ENCODE data around the gene SDF4. TPM values are rescaled to one million over a fixed set of nuclear protein-coding genes. Genes with fewer than 3 reads are reported as not detected.

SDF4 gene
- total and polyA plus RNA-seq, 2 experiments from 2014 or later, result 45.0 to 62.6 TPM

DNA sequence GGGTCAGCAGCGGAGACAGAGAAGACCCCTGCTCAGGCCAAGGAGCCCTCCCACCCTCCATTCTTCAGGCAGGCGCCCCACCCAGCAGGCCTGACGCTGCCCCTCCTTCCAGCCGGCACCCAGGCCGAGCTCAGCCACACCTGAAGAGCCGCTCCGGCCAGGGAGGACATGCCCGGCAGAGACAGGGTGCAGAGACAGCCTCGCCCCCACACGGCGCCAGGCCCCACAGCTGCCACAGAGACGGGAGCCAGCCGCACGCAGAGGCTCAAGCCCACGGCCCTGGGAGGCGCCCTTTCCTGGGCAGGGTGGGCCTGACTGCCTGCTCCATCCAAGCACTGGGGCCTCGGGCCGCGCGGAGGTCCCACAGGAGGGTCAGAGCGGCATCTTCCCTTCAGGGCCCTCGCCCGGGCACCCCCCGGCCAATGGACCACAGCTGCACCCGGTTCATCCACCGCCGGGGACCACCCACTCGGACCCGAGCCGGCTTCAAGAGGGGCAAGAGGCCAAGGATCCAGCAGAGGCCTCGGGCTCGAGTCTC lies 52.9 kb downstream of the SDF4 start:
- no peak overlapping the region for H3K27ac Mint-ChIP-seq
- TF ChIP-seq STAT1 (IDR thresholded peaks at IDR 0.05; ENCODE audit: unreplicated experiment), result no peak
- TF ChIP-seq, protein P1, sequence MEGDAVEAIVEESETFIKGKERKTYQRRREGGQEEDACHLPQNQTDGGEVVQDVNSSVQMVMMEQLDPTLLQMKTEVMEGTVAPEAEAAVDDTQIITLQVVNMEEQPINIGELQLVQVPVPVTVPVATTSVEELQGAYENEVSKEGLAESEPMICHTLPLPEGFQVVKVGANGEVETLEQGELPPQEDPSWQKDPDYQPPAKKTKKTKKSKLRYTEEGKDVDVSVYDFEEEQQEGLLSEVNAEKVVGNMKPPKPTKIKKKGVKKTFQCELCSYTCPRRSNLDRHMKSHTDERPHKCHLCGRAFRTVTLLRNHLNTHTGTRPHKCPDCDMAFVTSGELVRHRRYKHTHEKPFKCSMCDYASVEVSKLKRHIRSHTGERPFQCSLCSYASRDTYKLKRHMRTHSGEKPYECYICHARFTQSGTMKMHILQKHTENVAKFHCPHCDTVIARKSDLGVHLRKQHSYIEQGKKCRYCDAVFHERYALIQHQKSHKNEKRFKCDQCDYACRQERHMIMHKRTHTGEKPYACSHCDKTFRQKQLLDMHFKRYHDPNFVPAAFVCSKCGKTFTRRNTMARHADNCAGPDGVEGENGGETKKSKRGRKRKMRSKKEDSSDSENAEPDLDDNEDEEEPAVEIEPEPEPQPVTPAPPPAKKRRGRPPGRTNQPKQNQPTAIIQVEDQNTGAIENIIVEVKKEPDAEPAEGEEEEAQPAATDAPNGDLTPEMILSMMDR (conservative IDR thresholded peaks at IDR 0.05; ENCODE audit: low read depth in 2 of 2), result no peak
- TF ChIP-seq, protein P2, sequence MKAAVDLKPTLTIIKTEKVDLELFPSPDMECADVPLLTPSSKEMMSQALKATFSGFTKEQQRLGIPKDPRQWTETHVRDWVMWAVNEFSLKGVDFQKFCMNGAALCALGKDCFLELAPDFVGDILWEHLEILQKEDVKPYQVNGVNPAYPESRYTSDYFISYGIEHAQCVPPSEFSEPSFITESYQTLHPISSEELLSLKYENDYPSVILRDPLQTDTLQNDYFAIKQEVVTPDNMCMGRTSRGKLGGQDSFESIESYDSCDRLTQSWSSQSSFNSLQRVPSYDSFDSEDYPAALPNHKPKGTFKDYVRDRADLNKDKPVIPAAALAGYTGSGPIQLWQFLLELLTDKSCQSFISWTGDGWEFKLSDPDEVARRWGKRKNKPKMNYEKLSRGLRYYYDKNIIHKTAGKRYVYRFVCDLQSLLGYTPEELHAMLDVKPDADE (IDR thresholded peaks at IDR 0.05), result no peak
- no peak for TF ChIP-seq ZNF114 (CRISPR knock-in tag; IDR thresholded peaks at IDR 0.05)
- Histone ChIP-seq H3K27ac (ENCODE audit: low read depth) (no peak overlapping the region), H3K36me3 (ENCODE audit: insufficient read depth) (no peaks in the 10 kb centered on the region), H3F3A (replicated peaks; ENCODE audit: low read depth) (no peaks in the 10 kb centered on the region), H4K20me1 (replicated peaks; ENCODE audit: insufficient read depth) (no peaks in the 10 kb centered on the region), H3K27me3 (ENCODE audit: insufficient read depth) (no peaks in the 10 kb centered on the region), H3K79me2 (replicated peaks; ENCODE audit: insufficient read depth) (no peaks in the 10 kb centered on the region), H3K4me1 (ENCODE audit: insufficient read depth) (peaks cover 8% of the 10 kb centered on the region; the same call in 1 of the 2 replicates), H3K9me2 (ENCODE audit: insufficient read depth) (no peaks in the 10 kb centered on the region), H3K4me2 (no peak overlapping the region), H3K4me3 (no peak overlapping the region), H2AFZ (no peak overlapping the region)
- H3K36me3 Mint-ChIP-seq (ENCODE audit: low read depth), result no peaks in the 10 kb centered on the region
- no peaks in the 10 kb centered on the region; the same call in 2 of the 3 replicates for H3K9me3 Mint-ChIP-seq
- ATAC-seq, result no peak
- H3K4me3 Mint-ChIP-seq, result no peak overlapping the region
- peaks cover 20% of the 10 kb centered on the region for H3K4me1 Mint-ChIP-seq
- DNase-seq (ENCODE audit: low spot score), result no peak
- H3K27me3 Mint-ChIP-seq (ENCODE audit: insufficient read depth, low read depth, poor library complexity), result peaks cover 11% of the 10 kb centered on the region

DNA sequence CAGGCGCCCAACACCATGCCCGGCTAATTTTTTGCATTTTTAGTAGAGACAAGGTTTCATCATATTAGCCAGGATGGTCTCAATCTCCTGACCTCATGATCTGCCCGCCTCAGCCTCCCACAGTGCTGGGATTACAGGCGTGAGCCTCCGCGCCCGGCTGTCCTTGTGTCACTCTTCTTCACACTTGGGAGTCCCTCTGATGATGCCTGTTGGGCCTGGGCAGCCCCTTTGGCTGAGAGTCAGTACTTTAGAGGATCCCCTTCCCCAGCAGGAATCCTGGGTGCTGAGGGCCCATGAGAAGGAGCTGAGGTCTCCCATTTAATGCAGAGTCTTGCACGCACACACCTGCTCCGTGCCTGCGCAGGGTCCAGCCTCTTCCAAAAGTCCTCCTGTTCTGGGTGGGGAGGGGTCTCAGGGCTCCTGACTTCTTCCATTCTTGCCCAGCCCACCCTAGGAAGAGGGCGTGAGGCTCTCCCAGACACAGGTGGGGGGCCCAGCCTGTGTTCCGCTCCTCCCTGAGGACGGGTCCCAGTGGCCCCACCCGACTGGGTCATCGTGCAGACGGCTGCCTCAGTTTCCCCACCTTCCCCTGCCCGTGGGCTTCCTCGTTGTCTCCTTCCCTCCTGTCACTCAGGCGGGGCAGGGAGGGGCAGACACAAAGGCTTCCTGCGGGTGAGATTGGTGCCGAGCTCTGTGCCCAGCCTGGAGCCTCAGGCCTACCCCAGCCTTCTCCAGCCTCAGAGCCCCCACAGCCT lies 54.2 kb downstream of the SDF4 start:
- Mint-ChIP-seq H3K4me3 (no peak overlapping the region), H3K27ac (no peak overlapping the region), H3K4me1 (peaks cover 22% of the 10 kb centered on the region), H3K9me3 (no peaks in the 10 kb centered on the region; the same call in 2 of the 3 replicates), H3K36me3 (ENCODE audit: low read depth) (no peaks in the 10 kb centered on the region), H3K27me3 (ENCODE audit: insufficient read depth, low read depth, poor library complexity) (peaks cover 10% of the 10 kb centered on the region)
- Histone ChIP-seq H3K9me2 (ENCODE audit: insufficient read depth) (no peaks in the 10 kb centered on the region), H3K4me3 (no peak overlapping the region), H3K27me3 (ENCODE audit: insufficient read depth) (no peaks in the 10 kb centered on the region), H3K4me1 (ENCODE audit: insufficient read depth) (peaks cover 13% of the 10 kb centered on the region; the same call in 1 of the 2 replicates), H2AFZ (no peak overlapping the region), H3F3A (replicated peaks; ENCODE audit: low read depth) (no peaks in the 10 kb centered on the region), H3K27ac (ENCODE audit: low read depth) (no peak overlapping the region), H3K36me3 (ENCODE audit: insufficient read depth) (no peaks in the 10 kb centered on the region), H4K20me1 (replicated peaks; ENCODE audit: insufficient read depth) (no peaks in the 10 kb centered on the region), H3K4me2 (no peak overlapping the region), H3K79me2 (replicated peaks; ENCODE audit: insufficient read depth) (no peaks in the 10 kb centered on the region)
- no peak for DNase-seq (ENCODE audit: low spot score)
- no peak for ATAC-seq
- no peak for TF ChIP-seq EZH2 (IDR thresholded peaks at IDR 0.05; ENCODE audit: low read depth, unreplicated experiment)
- no peak for TF ChIP-seq CREB1 (CRISPR knock-in tag; IDR thresholded peaks at IDR 0.05; ENCODE audit: low read depth)
- no peak for TF ChIP-seq STAT1 (IDR thresholded peaks at IDR 0.05; ENCODE audit: unreplicated experiment)
- no peak for TF ChIP-seq POLR2AphosphoS5 (IDR thresholded peaks at IDR 0.05; ENCODE audit: low read depth)
- TF ChIP-seq, protein P2 (IDR thresholded peaks at IDR 0.05), result no peak
- TF ChIP-seq JUNB (IDR thresholded peaks at IDR 0.05; ENCODE audit: unreplicated experiment), result no peak
- TF ChIP-seq, protein P1 (conservative IDR thresholded peaks at IDR 0.05; ENCODE audit: low read depth in 2 of 2), result no peak
- TF ChIP-seq, protein P3, sequence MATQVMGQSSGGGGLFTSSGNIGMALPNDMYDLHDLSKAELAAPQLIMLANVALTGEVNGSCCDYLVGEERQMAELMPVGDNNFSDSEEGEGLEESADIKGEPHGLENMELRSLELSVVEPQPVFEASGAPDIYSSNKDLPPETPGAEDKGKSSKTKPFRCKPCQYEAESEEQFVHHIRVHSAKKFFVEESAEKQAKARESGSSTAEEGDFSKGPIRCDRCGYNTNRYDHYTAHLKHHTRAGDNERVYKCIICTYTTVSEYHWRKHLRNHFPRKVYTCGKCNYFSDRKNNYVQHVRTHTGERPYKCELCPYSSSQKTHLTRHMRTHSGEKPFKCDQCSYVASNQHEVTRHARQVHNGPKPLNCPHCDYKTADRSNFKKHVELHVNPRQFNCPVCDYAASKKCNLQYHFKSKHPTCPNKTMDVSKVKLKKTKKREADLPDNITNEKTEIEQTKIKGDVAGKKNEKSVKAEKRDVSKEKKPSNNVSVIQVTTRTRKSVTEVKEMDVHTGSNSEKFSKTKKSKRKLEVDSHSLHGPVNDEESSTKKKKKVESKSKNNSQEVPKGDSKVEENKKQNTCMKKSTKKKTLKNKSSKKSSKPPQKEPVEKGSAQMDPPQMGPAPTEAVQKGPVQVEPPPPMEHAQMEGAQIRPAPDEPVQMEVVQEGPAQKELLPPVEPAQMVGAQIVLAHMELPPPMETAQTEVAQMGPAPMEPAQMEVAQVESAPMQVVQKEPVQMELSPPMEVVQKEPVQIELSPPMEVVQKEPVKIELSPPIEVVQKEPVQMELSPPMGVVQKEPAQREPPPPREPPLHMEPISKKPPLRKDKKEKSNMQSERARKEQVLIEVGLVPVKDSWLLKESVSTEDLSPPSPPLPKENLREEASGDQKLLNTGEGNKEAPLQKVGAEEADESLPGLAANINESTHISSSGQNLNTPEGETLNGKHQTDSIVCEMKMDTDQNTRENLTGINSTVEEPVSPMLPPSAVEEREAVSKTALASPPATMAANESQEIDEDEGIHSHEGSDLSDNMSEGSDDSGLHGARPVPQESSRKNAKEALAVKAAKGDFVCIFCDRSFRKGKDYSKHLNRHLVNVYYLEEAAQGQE (IDR thresholded peaks at IDR 0.05; ENCODE audit: unreplicated experiment), result no peak
- no peak for TF ChIP-seq ZNF331 (CRISPR knock-in tag; IDR thresholded peaks at IDR 0.05; ENCODE audit: low read depth)
- TF ChIP-seq NANOG (IDR thresholded peaks at IDR 0.05; ENCODE audit: borderline replicate concordance), result no peak
- TF ChIP-seq EZH2phosphoT487 (IDR thresholded peaks at IDR 0.05; ENCODE audit: unreplicated experiment), result no peak
